ENCODE measurements around the gene DCBLD2.
"Not testable (repeated sequence)": the region's sequence is repeated elsewhere in the genome, so short reads cannot be mapped to it uniquely, and the experiment has no call there.

GRCh38 chr3:98857971-98858370 is 43.5 kb downstream of the DCBLD2 start:
- not testable (repeated sequence) for TF ChIP-seq CTCF, POLR2A (IDR thresholded peaks at IDR 0.05)
